Osteocyte (in vitro differentiated cells): ENCODE data around the gene BIN1. TPM values are rescaled to one million over a fixed set of nuclear protein-coding genes. Genes with fewer than 3 reads are reported as not detected.
A peak's percentile ranks its signal among the peaks of the same experiment; 100 is the strongest.

Source experiments
- DNase-seq: peaks from one replicate; pipeline ENCODE4 v3.0.0; 2021; ENCODE audit warnings: mixed read lengths; ENCODE audit not compliant: unreplicated experiment; ENCODE audit errors: extremely low spot score
- H3K27ac Mint-ChIP-seq: one replicate; pipeline ENCODE4 v1.8.0; 2021; ENCODE audit warnings: mild to moderate bottlenecking, mixed read lengths; ENCODE audit not compliant: unreplicated experiment
- H3K27me3 Mint-ChIP-seq: one replicate; pipeline ENCODE4 v1.8.0; 2021; ENCODE audit warnings: mixed read lengths; ENCODE audit not compliant: unreplicated experiment
- H3K36me3 Mint-ChIP-seq: one replicate; pipeline ENCODE4 v1.8.0; 2021; ENCODE audit warnings: mixed read lengths; ENCODE audit not compliant: unreplicated experiment
- H3K4me1 Mint-ChIP-seq: one replicate; pipeline ENCODE4 v1.8.0; 2021; ENCODE audit warnings: mixed read lengths; ENCODE audit not compliant: unreplicated experiment
- H3K4me3 Mint-ChIP-seq: one replicate; pipeline ENCODE4 v1.8.0; 2021; ENCODE audit warnings: mild to moderate bottlenecking, moderate library complexity, mixed read lengths; ENCODE audit not compliant: unreplicated experiment
- H3K9me3 Mint-ChIP-seq: one replicate; pipeline ENCODE4 v1.8.0; 2021; ENCODE audit warnings: mixed read lengths; ENCODE audit not compliant: unreplicated experiment
- total RNA-seq: library from RNA; stranded (reverse); gene quantifications from 2 replicates; pipeline ENCODE4 v1.2.1, GENCODE V29; 2021
- TF ChIP-seq, protein P1 (sequence below): fragments of 200-600 bp; sonication (generic); IDR thresholded peaks from 2 replicates; pipeline ENCODE4 v1.5.0; 2021; ENCODE audit warnings: antibody characterized with exemption, mild to moderate bottlenecking, moderate library complexity

Gene BIN1
- total RNA-seq, 1 donor from 2014 or later = 101 TPM

DNA sequence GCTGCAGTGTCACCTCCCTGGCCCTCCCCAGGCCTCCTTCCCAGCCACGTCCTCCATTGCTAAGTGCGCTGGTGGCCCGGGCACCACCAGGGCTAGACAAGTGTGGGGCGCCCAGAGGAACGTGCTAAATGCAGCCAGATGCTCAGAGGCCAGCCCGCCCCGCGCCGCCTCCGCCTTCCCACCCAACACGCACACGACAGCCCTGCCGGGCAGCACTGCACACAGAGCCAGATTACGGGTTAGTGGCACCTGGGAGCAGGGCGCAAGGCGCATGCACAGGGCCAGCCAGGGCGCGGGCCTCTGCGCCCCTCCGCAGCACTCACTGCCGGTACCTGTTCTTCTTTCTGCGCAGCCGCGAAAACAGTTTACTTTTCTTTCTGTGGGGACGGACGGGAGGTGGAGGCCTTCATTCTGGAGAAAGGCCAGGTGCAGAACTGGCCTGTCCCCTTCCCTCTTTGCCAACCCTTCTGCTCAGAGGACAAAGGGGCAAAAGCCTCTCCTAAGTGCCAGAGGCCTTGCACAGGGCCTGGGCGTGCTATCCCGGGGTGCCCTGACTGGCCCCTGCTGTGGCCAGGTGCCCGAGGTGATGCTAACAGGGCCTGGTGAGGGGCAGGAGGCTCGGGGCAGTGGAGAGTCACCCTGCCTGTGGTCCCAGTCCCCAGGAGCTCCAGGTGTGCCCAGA lies 46.5 kb downstream of the BIN1 start:
- Mint-ChIP-seq H3K4me3 (no peak overlapping the region), H3K27ac (no peak overlapping the region), H3K27me3 (no peaks in the 10 kb centered on the region), H3K4me1 (peaks cover 26% of the 10 kb centered on the region), H3K9me3 (no peaks in the 10 kb centered on the region), H3K36me3 (peaks cover 26% of the 10 kb centered on the region)
- TF ChIP-seq, protein P1, sequence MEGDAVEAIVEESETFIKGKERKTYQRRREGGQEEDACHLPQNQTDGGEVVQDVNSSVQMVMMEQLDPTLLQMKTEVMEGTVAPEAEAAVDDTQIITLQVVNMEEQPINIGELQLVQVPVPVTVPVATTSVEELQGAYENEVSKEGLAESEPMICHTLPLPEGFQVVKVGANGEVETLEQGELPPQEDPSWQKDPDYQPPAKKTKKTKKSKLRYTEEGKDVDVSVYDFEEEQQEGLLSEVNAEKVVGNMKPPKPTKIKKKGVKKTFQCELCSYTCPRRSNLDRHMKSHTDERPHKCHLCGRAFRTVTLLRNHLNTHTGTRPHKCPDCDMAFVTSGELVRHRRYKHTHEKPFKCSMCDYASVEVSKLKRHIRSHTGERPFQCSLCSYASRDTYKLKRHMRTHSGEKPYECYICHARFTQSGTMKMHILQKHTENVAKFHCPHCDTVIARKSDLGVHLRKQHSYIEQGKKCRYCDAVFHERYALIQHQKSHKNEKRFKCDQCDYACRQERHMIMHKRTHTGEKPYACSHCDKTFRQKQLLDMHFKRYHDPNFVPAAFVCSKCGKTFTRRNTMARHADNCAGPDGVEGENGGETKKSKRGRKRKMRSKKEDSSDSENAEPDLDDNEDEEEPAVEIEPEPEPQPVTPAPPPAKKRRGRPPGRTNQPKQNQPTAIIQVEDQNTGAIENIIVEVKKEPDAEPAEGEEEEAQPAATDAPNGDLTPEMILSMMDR = no peak
- no peak for DNase-seq

DNA sequence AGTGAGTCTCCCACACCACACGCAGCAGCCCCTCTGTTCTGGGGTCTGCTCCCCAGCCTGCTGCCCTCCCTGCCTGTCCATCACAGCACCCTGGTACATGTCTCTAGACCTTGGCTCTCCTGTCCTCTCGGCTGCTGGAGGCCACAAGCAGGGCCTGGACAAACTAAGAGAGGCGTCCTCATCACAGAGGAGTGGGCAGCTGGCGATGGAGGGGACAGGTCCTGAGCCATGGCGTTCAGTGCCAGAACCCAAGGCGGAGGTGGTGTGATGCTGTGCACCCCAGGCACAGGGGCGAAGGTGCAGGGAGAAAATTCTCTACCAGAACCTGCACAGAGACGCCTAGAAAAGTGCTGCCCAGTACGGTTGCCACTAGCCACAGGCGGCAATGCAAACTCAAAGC lies 47.4 kb downstream of the BIN1 start:
- Mint-ChIP-seq H3K27ac (no peak overlapping the region), H3K27me3 (no peaks in the 10 kb centered on the region)
- DNase-seq = no peak

DNA sequence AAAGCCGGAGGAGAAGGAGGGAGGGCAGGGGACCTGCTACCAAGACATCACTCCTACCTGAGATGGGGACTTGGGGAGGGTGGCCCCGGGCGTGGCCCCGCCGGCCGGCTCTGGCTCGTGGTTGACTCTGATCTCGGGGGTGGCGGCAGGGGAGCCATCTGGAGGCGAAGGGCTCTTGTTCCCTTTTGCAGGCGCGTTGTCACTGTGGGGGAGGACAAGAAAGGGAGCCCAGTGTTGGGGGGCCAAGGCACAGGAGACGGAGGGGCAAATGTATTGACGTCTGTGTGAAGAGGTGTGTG lies 48.1 kb downstream of the BIN1 start:
- TF ChIP-seq, protein P1 = no peak
- no peaks in the 10 kb centered on the region for H3K9me3 Mint-ChIP-seq
- DNase-seq = no peak
- no peak overlapping the region for H3K4me3 Mint-ChIP-seq
- H3K36me3 Mint-ChIP-seq = peaks cover 26% of the 10 kb centered on the region
- no peak overlapping the region for H3K27ac Mint-ChIP-seq
- no peaks in the 10 kb centered on the region for H3K27me3 Mint-ChIP-seq
- H3K4me1 Mint-ChIP-seq = peaks cover 14% of the 10 kb centered on the region

More for the DNA sequence above, 47.4 kb downstream of the BIN1 start:
- Mint-ChIP-seq H3K36me3 (peaks cover 26% of the 10 kb centered on the region), H3K4me1 (peaks cover 18% of the 10 kb centered on the region), H3K4me3 (no peak overlapping the region), H3K9me3 (no peaks in the 10 kb centered on the region)
- TF ChIP-seq, protein P1 = no peak

DNA sequence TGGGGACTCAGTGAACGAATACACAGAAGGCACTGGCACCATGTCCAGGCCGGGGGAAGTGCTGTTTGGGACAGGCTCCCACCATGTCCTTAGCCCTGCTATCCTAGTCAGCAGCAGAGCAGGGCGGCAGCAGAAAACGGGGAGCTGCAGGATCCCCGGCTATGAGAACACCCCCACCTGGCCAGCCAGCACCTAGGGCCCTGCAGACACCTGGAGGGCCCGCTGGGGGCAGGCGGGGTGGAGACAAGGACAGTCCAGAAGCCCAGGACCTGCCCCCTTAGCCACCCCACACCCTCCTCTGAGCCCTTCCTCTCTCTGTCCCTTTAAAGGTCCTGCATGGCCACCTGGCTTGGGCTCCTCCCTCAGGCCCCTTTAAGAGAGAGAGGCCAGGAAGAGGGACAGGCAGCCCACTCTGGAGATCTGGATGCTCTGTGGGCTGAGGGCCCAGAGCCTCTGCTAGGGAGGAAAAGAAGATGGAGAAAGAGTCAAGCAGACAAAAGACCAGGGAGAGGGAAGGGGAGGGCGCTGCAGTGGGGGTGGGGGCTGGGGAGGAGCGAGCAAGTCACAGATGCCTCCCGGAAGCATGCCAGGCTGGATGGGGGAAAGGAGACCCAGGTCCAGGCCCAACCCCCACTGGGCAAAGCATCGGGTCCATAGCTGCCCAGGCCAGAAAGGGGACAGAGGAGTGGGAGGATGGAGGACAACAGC lies 48.6 kb downstream of the BIN1 start:
- Mint-ChIP-seq H3K9me3 (no peaks in the 10 kb centered on the region), H3K36me3 (peaks cover 26% of the 10 kb centered on the region), H3K27me3 (no peaks in the 10 kb centered on the region), H3K4me1 (peaks cover 14% of the 10 kb centered on the region), H3K27ac (no peak overlapping the region), H3K4me3 (no peak overlapping the region)
- TF ChIP-seq, protein P1 = no peak
- no peak for DNase-seq

DNA sequence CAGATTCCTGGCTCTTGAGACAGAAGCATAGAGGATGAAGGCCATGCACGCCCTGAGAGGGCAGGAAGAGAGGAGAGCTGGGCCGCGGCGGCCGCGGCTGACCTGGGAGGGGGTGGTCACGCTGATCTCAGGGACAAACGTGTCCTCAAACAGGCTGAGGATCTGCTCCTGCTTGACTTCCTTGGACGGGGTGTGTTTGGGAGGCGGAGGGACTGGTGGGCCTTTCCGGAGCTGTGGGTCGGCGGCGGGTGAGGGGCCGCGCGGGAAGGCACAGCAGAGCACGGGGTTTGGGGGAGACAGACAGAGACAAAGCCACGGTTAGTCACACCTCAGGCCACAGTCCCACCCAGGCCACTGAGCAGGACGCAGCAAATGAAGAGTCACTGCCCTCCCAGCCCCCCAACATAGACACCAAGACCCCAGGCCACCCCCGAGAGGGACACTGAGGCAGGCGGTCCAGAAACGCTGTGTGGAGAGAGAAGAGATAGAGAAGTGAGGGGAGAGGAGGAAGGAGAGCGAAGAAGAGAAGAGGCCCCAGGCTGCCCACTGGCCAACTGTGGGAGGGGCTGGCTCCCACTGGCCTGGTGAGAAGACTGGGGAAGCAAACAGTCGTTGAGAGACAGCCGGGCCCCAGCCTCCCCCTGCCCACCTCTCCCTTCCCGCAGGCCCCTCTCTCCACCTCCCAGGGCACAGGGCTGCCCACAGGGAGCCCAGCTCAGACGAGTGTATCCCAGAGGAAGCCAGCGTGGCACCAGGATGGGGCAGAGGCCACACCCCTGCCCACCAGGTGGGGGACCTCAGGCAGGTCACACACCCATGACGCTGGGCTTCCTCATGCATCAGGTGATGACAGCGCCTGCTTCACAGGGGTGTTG lies 49.3 kb downstream of the BIN1 start:
- TF ChIP-seq, protein P1 = no peak
- no peak overlapping the region for H3K4me3 Mint-ChIP-seq
- H3K36me3 Mint-ChIP-seq = peaks cover 19% of the 10 kb centered on the region
- H3K27ac Mint-ChIP-seq = peak overlapping the region; percentile 2
- H3K27me3 Mint-ChIP-seq = no peaks in the 10 kb centered on the region
- H3K4me1 Mint-ChIP-seq = peaks cover 16% of the 10 kb centered on the region
- no peaks in the 10 kb centered on the region for H3K9me3 Mint-ChIP-seq
- no peak for DNase-seq
